Measurements from ENCODE around the gene IL22RA2. TPM values are rescaled to one million over a fixed set of nuclear protein-coding genes. Genes with fewer than 3 reads are reported as not detected.
"Not testable (repeated sequence)": the region's sequence is repeated elsewhere in the genome, so short reads cannot be mapped to it uniquely, and the experiment has no call there.

The IL22RA2 gene
- total and polyA plus RNA-seq, 12 donors, result 0.12 TPM; not detected in 11

- no peak for TF ChIP-seq CTCF (IDR thresholded peaks at IDR 0.05)
- H3K36me3 ChIP-seq, result peaks cover 0 to 46% (median 2%) of the 10 kb centered on the region in 9 donors
- peaks cover 0 to 10% (median 0%) of the 10 kb centered on the region in 11 donors for H3K9me3 ChIP-seq
- H3K4me3 ChIP-seq, result no peak overlapping the region
- ATAC-seq (peak in 7 of 8 donors; percentile 37 to 87 (median 69)), DNase-seq (no peak)
- H3K27me3 ChIP-seq, result no peaks in the 10 kb centered on the region
- peaks cover 20 to 100% (median 85%) of the 10 kb centered on the region in 9 donors for H3K4me1 ChIP-seq
- intact Hi-C loops (cut with DNase I), result loop anchor here in 2 of 10 donors (5.0 to 10.0 kb wide), 2 partner anchors 116 to 491 kb away; no protein-coding TSS in a partner anchor
- H3K27ac ChIP-seq, result peak overlapping the region in 9 of 10 donors; percentile 12 to 99 (median 64)
Observed at GRCh38 chr6:137210903-137211302, 37.5 kb upstream of the IL22RA2 start.

GRCh38 chr6:137208279-137208678, 34.8 kb upstream of the IL22RA2 start:
- H3K27me3 ChIP-seq, result no peaks in the 10 kb centered on the region
- H3K4me3 ChIP-seq, result no peak overlapping the region
- 97 to 98% methylated on average over 7 of the region's 7 CpGs for WGBS, 2 donors
- no peak overlapping the region for H3K27ac ChIP-seq
- intact Hi-C loops (cut with DNase I), result loop anchor here in 5 of 10 donors (5.0 to 10.0 kb wide), 4 partner anchors 103 to 116 kb away; no protein-coding TSS in a partner anchor
- H3K9me3 ChIP-seq, result peaks cover 0 to 10% (median 0%) of the 10 kb centered on the region in 11 donors
- TF ChIP-seq CTCF (IDR thresholded peaks at IDR 0.05), result no peak
- H3K4me1 ChIP-seq, result peaks cover 14 to 87% (median 74%) of the 10 kb centered on the region in 9 donors
- no peak for ATAC-seq
- peaks cover 0 to 68% (median 23%) of the 10 kb centered on the region in 9 donors for H3K36me3 ChIP-seq
- no peak for DNase-seq

GRCh38 chr6:137207457-137207856, 34.0 kb upstream of the IL22RA2 start:
- WGBS, 2 donors, result 73 to 87% methylated on average over 3 of the region's 3 CpGs
- not testable (repeated sequence) for DNase-seq, ATAC-seq, H3K27me3 ChIP-seq, H3K4me3 ChIP-seq, H3K9me3 ChIP-seq
- Histone ChIP-seq H3K4me1 (peaks cover 7 to 79% (median 72%) of the 10 kb centered on the region in 9 donors), H3K27ac (peak overlapping the region in 1 of 10 donors; percentile 18), H3K36me3 (peaks cover 0 to 76% (median 28%) of the 10 kb centered on the region in 9 donors)
- intact Hi-C loops (cut with DNase I), result loop anchor here in 5 of 10 donors (5.0 to 10.0 kb wide), 4 partner anchors 103 to 115 kb away; no protein-coding TSS in a partner anchor

- H3K4me3 ChIP-seq, result no peak overlapping the region
- H3K36me3 ChIP-seq, result peaks cover 0 to 84% (median 34%) of the 10 kb centered on the region in 9 donors
- WGBS, 2 donors, result 5 to 6% methylated on average over 1 of the region's 1 CpG
- H3K9me3 ChIP-seq, result peaks cover 0 to 10% (median 0%) of the 10 kb centered on the region in 11 donors
- ATAC-seq (no peak), DNase-seq (no peak)
- H3K27me3 ChIP-seq, result no peaks in the 10 kb centered on the region
- peak overlapping the region in 5 of 10 donors; percentile 2 to 36 (median 11) for H3K27ac ChIP-seq
- intact Hi-C loops (cut with DNase I), result loop anchor here in 5 of 10 donors (5.0 to 10.0 kb wide), 4 partner anchors 102 to 114 kb away; no protein-coding TSS in a partner anchor
- no peak for TF ChIP-seq CTCF (IDR thresholded peaks at IDR 0.05)
- peaks cover 6 to 75% (median 63%) of the 10 kb centered on the region in 9 donors for H3K4me1 ChIP-seq
Observed at GRCh38 chr6:137206577-137206976, 33.1 kb upstream of the IL22RA2 start.

- H3K4me1 ChIP-seq, result peaks cover 0 to 44% (median 38%) of the 10 kb centered on the region in 9 donors
- intact Hi-C loops (cut with DNase I), result loop anchor here in 7 of 10 donors (5.0 to 10.0 kb wide), 6 partner anchors 98 to 112 kb away; no protein-coding TSS in a partner anchor
Observed at GRCh38 chr6:137203256-137203655, 29.8 kb upstream of the IL22RA2 start.

More at GRCh38 chr6:137203256-137203655, 29.8 kb upstream of the IL22RA2 start:
- peaks cover 0 to 92% (median 42%) of the 10 kb centered on the region in 9 donors for H3K36me3 ChIP-seq
- no peak for TF ChIP-seq CTCF (IDR thresholded peaks at IDR 0.05)
- no peak overlapping the region for H3K27ac ChIP-seq
- H3K27me3 ChIP-seq, result no peaks in the 10 kb centered on the region
- ATAC-seq (no peak), DNase-seq (no peak)
- no peak overlapping the region for H3K4me3 ChIP-seq
- H3K9me3 ChIP-seq, result peaks cover 0 to 7% (median 0%) of the 10 kb centered on the region in 11 donors
- WGBS, 2 donors, result 91 to 93% methylated on average over 2 of the region's 2 CpGs

All from heart right ventricle (tissue), 16 donors.